Fibroblast of peridontal ligament (primary cell): ENCODE data around the gene LPA.
"Not testable (repeated sequence)": the region's sequence is repeated elsewhere in the genome, so short reads cannot be mapped to it uniquely, and the experiment has no call there.

Experiments used
- DNase-seq: peaks from one replicate; pipeline ENCODE4 v3.0.0-alpha.2; 2010; ENCODE audit errors: extremely low read depth

Gene LPA

GRCh38 chr6:160661216-160661615 is 2.9 kb downstream of the LPA start:
- no peak for DNase-seq

GRCh38 chr6:160659562-160659961 is 4.5 kb downstream of the LPA start:
- no peak for DNase-seq

GRCh38 chr6:160634706-160635105 is 29.4 kb downstream of the LPA start:
- DNase-seq, result no peak

- no peak for DNase-seq
Measured at GRCh38 chr6:160595838-160596832, 67.9 kb downstream of the LPA start.

GRCh38 chr6:160595297-160595696 is 68.8 kb downstream of the LPA start:
- DNase-seq, result not testable (repeated sequence)

- DNase-seq, result no peak
Measured at GRCh38 chr6:160586374-160586773, 77.7 kb downstream of the LPA start.

- no peak for DNase-seq
Measured at GRCh38 chr6:160583794-160584193, 80.3 kb downstream of the LPA start.

GRCh38 chr6:160581406-160581805 is 82.7 kb downstream of the LPA start:
- DNase-seq, result no peak

- DNase-seq, result not testable (repeated sequence)
Measured at GRCh38 chr6:160578515-160578914, 85.6 kb downstream of the LPA start.

- DNase-seq, result no peak
Measured at GRCh38 chr6:160573943-160574342, 90.1 kb downstream of the LPA start.

GRCh38 chr6:160571201-160571600 is 92.9 kb downstream of the LPA start:
- DNase-seq, result not testable (repeated sequence)

GRCh38 chr6:160544802-160545201 is 119.3 kb downstream of the LPA start:
- DNase-seq, result no peak

- DNase-seq, result no peak
Measured at GRCh38 chr6:160535270-160535669, 128.8 kb downstream of the LPA start.

- DNase-seq, result peak; percentile 59
Measured at GRCh38 chr6:160534050-160534696, 129.9 kb downstream of the LPA start.

GRCh38 chr6:160532315-160532714 is 131.8 kb downstream of the LPA start:
- DNase-seq, result no peak

- no peak for DNase-seq
Measured at GRCh38 chr6:160531826-160532225, 132.2 kb downstream of the LPA start.

- not testable (repeated sequence) for DNase-seq
Measured at GRCh38 chr6:160529524-160529923, 134.6 kb downstream of the LPA start.

GRCh38 chr6:160523223-160523622 is 140.9 kb downstream of the LPA start:
- DNase-seq, result no peak

GRCh38 chr6:160520043-160520904 is 143.8 kb downstream of the LPA start:
- DNase-seq, result peak; percentile 66

- no peak for DNase-seq
Measured at GRCh38 chr6:160519603-160520042, 144.5 kb downstream of the LPA start.

- DNase-seq, result no peak
Measured at GRCh38 chr6:160519133-160519532, 144.9 kb downstream of the LPA start.

- no peak for DNase-seq
Measured at GRCh38 chr6:160513836-160514235, 150.2 kb downstream of the LPA start.
